ENCODE results near the gene BAIAP2. TPM values are rescaled to one million over a fixed set of nuclear protein-coding genes. Genes with fewer than 3 reads are reported as not detected.

BAIAP2 gene
- total and polyA plus RNA-seq, 2 donors: 11.8 to 41.5 TPM

GRCh38 chr17:81053041-81053970 is 18.4 kb downstream of the BAIAP2 start:
- no peak for DNase-seq (ENCODE audit: extremely low spot score)
- Histone ChIP-seq H3K27ac (ENCODE audit: low read depth) (no peak overlapping the region), H3K4me1 (ENCODE audit: insufficient read depth) (no peaks in the 10 kb centered on the region), H3K36me3 (ENCODE audit: insufficient read depth) (no peaks in the 10 kb centered on the region), H3K4me3 (ENCODE audit: low read depth, low read length) (no peak overlapping the region)
- WGBS: 89% methylated on average over 39 of the region's 42 CpGs

- 94% methylated on average over 12 of the region's 12 CpGs for WGBS
- H3K4me1 ChIP-seq (ENCODE audit: insufficient read depth): no peaks in the 10 kb centered on the region
- H3K4me3 ChIP-seq (ENCODE audit: low read depth, low read length): no peak overlapping the region
- no peak for DNase-seq (ENCODE audit: extremely low spot score)
- no peak overlapping the region for H3K27ac ChIP-seq (ENCODE audit: low read depth)
- H3K36me3 ChIP-seq (ENCODE audit: insufficient read depth): no peaks in the 10 kb centered on the region
Observed at GRCh38 chr17:81054308-81054707, 19.4 kb downstream of the BAIAP2 start.

- H3K4me3 ChIP-seq (ENCODE audit: low read depth, low read length): no peak overlapping the region
- no peaks in the 10 kb centered on the region for H3K4me1 ChIP-seq (ENCODE audit: insufficient read depth)
- WGBS: 96% methylated on average over 17 of the region's 17 CpGs
- DNase-seq (ENCODE audit: extremely low spot score): no peak
- no peak overlapping the region for H3K27ac ChIP-seq (ENCODE audit: low read depth)
- H3K36me3 ChIP-seq (ENCODE audit: insufficient read depth): no peaks in the 10 kb centered on the region
Observed at GRCh38 chr17:81054881-81055370, 20.0 kb downstream of the BAIAP2 start.

GRCh38 chr17:81056312-81056711 is 21.4 kb downstream of the BAIAP2 start:
- WGBS: 98% methylated on average over 19 of the region's 19 CpGs
- DNase-seq (ENCODE audit: extremely low spot score): no peak
- Histone ChIP-seq H3K27ac (ENCODE audit: low read depth) (no peak overlapping the region), H3K36me3 (ENCODE audit: insufficient read depth) (no peaks in the 10 kb centered on the region), H3K4me3 (ENCODE audit: low read depth, low read length) (no peak overlapping the region), H3K4me1 (ENCODE audit: insufficient read depth) (no peaks in the 10 kb centered on the region)

- peak; percentile 80 for DNase-seq (ENCODE audit: extremely low spot score)
- Histone ChIP-seq H3K4me1 (ENCODE audit: insufficient read depth) (no peaks in the 10 kb centered on the region), H3K36me3 (ENCODE audit: insufficient read depth) (no peaks in the 10 kb centered on the region), H3K27ac (ENCODE audit: low read depth) (peak overlapping the region; percentile 3), H3K4me3 (ENCODE audit: low read depth, low read length) (no peak overlapping the region)
- WGBS: 64% methylated on average over 14 of the region's 14 CpGs
Observed at GRCh38 chr17:81057079-81057730, 22.3 kb downstream of the BAIAP2 start.

- peak overlapping the region; percentile 3 for H3K27ac ChIP-seq (ENCODE audit: low read depth)
Observed at GRCh38 chr17:81057777-81058176, 22.8 kb downstream of the BAIAP2 start.

GRCh38 chr17:81058263-81058871 is 23.4 kb downstream of the BAIAP2 start:
- H3K4me1 ChIP-seq (ENCODE audit: insufficient read depth): no peaks in the 10 kb centered on the region
- no peak overlapping the region for H3K27ac ChIP-seq (ENCODE audit: low read depth)
- no peaks in the 10 kb centered on the region for H3K36me3 ChIP-seq (ENCODE audit: insufficient read depth)
- WGBS: 88% methylated on average over 23 of the region's 23 CpGs
- DNase-seq (ENCODE audit: extremely low spot score): no peak
- H3K4me3 ChIP-seq (ENCODE audit: low read depth, low read length): no peak overlapping the region

More at GRCh38 chr17:81057777-81058176, 22.8 kb downstream of the BAIAP2 start:
- no peaks in the 10 kb centered on the region for H3K4me1 ChIP-seq (ENCODE audit: insufficient read depth)
- WGBS: 82% methylated on average over 12 of the region's 12 CpGs
- H3K36me3 ChIP-seq (ENCODE audit: insufficient read depth): no peaks in the 10 kb centered on the region
- DNase-seq (ENCODE audit: extremely low spot score): no peak
- H3K4me3 ChIP-seq (ENCODE audit: low read depth, low read length): no peak overlapping the region

GRCh38 chr17:81059026-81059425 is 24.1 kb downstream of the BAIAP2 start:
- Histone ChIP-seq H3K4me3 (ENCODE audit: low read depth, low read length) (no peak overlapping the region), H3K27ac (ENCODE audit: low read depth) (no peak overlapping the region), H3K4me1 (ENCODE audit: insufficient read depth) (no peaks in the 10 kb centered on the region), H3K36me3 (ENCODE audit: insufficient read depth) (no peaks in the 10 kb centered on the region)
- 93% methylated on average over 23 of the region's 23 CpGs for WGBS
- DNase-seq (ENCODE audit: extremely low spot score): no peak

- H3K4me1 ChIP-seq (ENCODE audit: insufficient read depth): no peaks in the 10 kb centered on the region
- no peaks in the 10 kb centered on the region for H3K36me3 ChIP-seq (ENCODE audit: insufficient read depth)
- 85% methylated on average over 10 of the region's 10 CpGs for WGBS
- no peak overlapping the region for H3K27ac ChIP-seq (ENCODE audit: low read depth)
- H3K4me3 ChIP-seq (ENCODE audit: low read depth, low read length): no peak overlapping the region
- DNase-seq (ENCODE audit: extremely low spot score): no peak
Observed at GRCh38 chr17:81060416-81060815, 25.5 kb downstream of the BAIAP2 start.

GRCh38 chr17:81061027-81061735 is 26.2 kb downstream of the BAIAP2 start:
- 94% methylated on average over 28 of the region's 28 CpGs for WGBS
- no peaks in the 10 kb centered on the region for H3K36me3 ChIP-seq (ENCODE audit: insufficient read depth)
- no peaks in the 10 kb centered on the region for H3K4me1 ChIP-seq (ENCODE audit: insufficient read depth)
- H3K27ac ChIP-seq (ENCODE audit: low read depth): no peak overlapping the region
- no peak for DNase-seq (ENCODE audit: extremely low spot score)
- no peak overlapping the region for H3K4me3 ChIP-seq (ENCODE audit: low read depth, low read length)

GRCh38 chr17:81062014-81062780 is 27.2 kb downstream of the BAIAP2 start:
- H3K4me1 ChIP-seq (ENCODE audit: insufficient read depth): no peaks in the 10 kb centered on the region
- H3K27ac ChIP-seq (ENCODE audit: low read depth): no peak overlapping the region
- WGBS: 94% methylated on average over 19 of the region's 19 CpGs
- no peak for DNase-seq (ENCODE audit: extremely low spot score)
- no peak overlapping the region for H3K4me3 ChIP-seq (ENCODE audit: low read depth, low read length)
- H3K36me3 ChIP-seq (ENCODE audit: insufficient read depth): no peaks in the 10 kb centered on the region

- no peak overlapping the region for H3K4me3 ChIP-seq (ENCODE audit: low read depth, low read length)
- H3K36me3 ChIP-seq (ENCODE audit: insufficient read depth): no peaks in the 10 kb centered on the region
- WGBS: 87% methylated on average over 22 of the region's 22 CpGs
- no peak overlapping the region for H3K27ac ChIP-seq (ENCODE audit: low read depth)
- DNase-seq (ENCODE audit: extremely low spot score): no peak
- H3K4me1 ChIP-seq (ENCODE audit: insufficient read depth): no peaks in the 10 kb centered on the region
Observed at GRCh38 chr17:81063106-81064093, 28.4 kb downstream of the BAIAP2 start.
